Body of pancreas (tissue), 4 donors: Measurements from ENCODE around the gene ASTE1.

Experiments used
- CTCF ChIP-seq, 7 experiments: fragments of 450-650 bp in 4 of 7; fragments of 200-600 bp in 3 of 7; sonication (generic) in 3 of 7; IDR thresholded peaks; one replicate each; pipeline ENCODE4 v1.5.1; 2016 to 2019; ENCODE audit warnings: antibody characterized with exemption in 7 of 7
- POLR2A ChIP-seq, 3 donors: fragments of 450-650 bp; IDR thresholded peaks; one replicate each; pipeline ENCODE4 v1.6.1; 2016; ENCODE audit warnings: antibody characterized with exemption in 3 of 3, mild to moderate bottlenecking in 2 of 3

GRCh38 chr3:131020122-131020693 is 6.4 kb downstream of the ASTE1 start:
- TF ChIP-seq CTCF (IDR thresholded peaks at IDR 0.05) = no peak
- TF ChIP-seq POLR2A (IDR thresholded peaks at IDR 0.05) = no peak
